HFF-Myc (cell line): Measurements from ENCODE around the gene OR13C3.

ENCODE experiments used
- DNase-seq: peaks from one replicate; pipeline ENCODE4 v3.0.0-alpha.2; 2011; ENCODE audit warnings: low read depth; ENCODE audit errors: extremely low read depth
- H3K4me3 ChIP-seq: replicated peaks from 2 replicates; pipeline ENCODE4 v1.5.1; 2011; ENCODE audit warnings: low read depth, mild to moderate bottlenecking, control low read depth, low read length
- TF ChIP-seq, protein P1 (sequence below): IDR thresholded peaks from 2 replicates; pipeline ENCODE4 v1.5.1; 2012; ENCODE audit warnings: mild to moderate bottlenecking, low read depth, low read length, control low read depth; ENCODE audit errors: missing control alignments

The OR13C3 gene

DNA sequence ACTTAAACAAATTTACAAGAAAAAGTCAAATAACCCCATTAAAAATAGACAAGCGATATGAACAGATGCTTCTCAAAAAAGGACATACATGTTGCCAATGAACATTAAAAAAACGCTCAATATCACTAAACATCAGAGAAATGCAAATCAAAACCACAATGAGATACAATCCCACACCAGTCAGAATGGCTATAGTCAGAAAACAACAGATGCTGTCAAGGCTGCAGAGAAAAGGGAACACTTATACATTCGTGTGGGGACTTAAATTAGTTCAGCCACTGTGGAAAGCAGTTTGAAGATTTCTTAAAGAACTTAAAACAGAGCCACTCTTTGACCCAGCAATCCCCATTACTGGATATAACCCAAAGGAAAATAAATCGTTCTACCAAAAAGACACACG is 21.8 kb downstream of the OR13C3 start:
- TF ChIP-seq, protein P1, sequence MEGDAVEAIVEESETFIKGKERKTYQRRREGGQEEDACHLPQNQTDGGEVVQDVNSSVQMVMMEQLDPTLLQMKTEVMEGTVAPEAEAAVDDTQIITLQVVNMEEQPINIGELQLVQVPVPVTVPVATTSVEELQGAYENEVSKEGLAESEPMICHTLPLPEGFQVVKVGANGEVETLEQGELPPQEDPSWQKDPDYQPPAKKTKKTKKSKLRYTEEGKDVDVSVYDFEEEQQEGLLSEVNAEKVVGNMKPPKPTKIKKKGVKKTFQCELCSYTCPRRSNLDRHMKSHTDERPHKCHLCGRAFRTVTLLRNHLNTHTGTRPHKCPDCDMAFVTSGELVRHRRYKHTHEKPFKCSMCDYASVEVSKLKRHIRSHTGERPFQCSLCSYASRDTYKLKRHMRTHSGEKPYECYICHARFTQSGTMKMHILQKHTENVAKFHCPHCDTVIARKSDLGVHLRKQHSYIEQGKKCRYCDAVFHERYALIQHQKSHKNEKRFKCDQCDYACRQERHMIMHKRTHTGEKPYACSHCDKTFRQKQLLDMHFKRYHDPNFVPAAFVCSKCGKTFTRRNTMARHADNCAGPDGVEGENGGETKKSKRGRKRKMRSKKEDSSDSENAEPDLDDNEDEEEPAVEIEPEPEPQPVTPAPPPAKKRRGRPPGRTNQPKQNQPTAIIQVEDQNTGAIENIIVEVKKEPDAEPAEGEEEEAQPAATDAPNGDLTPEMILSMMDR = no peak
- no peak overlapping the region for H3K4me3 ChIP-seq
- DNase-seq = no peak

GRCh38 chr9:104506565-104506964 is 30.1 kb downstream of the OR13C3 start:
- TF ChIP-seq, protein P1 = no peak
- no peak for DNase-seq
- H3K4me3 ChIP-seq = no peak overlapping the region

DNA sequence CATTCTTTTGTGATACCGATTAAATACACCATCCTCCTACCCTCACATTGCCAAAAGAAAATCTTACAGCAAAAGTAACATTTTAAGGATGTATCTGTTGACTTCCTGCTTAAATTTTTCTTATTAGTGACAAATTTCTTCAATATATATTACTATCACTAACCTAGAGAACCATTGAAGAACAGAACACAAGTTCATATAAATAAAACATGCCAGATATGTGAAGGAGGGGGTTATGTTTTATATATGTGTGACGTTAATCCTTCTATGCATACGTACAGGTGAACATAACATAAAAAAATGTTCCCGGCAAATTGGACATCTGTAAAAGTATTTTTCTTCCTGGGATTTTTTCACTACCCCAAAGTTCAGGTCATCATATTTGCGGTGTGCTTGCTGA is 32.7 kb downstream of the OR13C3 start, which contains the start of gene OR13F1:
TSS of gene OR13F1 (plus strand) at position 301 of the 400 bp plus-strand sequence. CDS start at position 301, 0 bp downstream.
- TF ChIP-seq, protein P1 = no peak
- DNase-seq = no peak
- H3K4me3 ChIP-seq = no peak within 1 kb of the TSS

- DNase-seq = no peak
- H3K4me3 ChIP-seq = no peak overlapping the region
- TF ChIP-seq, protein P1 = no peak
Observed at GRCh38 chr9:104503440-104503839, 33.2 kb downstream of the OR13C3 start.

GRCh38 chr9:104494808-104495207 is 41.8 kb downstream of the OR13C3 start:
- no peak overlapping the region for H3K4me3 ChIP-seq
- DNase-seq = no peak
- TF ChIP-seq, protein P1 = no peak
